Keratinocyte (primary cell): ENCODE results near the gene CDH13. TPM values are rescaled to one million over a fixed set of nuclear protein-coding genes. Genes with fewer than 3 reads are reported as not detected.

ENCODE experiments used
- DNase-seq: peaks from one replicate; pipeline ENCODE4 v3.0.0-alpha.2; 2011; ENCODE audit warnings: low read depth, missing footprints, low spot score
- FAIRE-seq: peaks from 2 replicates; lab custom pipeline; 2011; peaks lifted over from hg19 to GRCh38; lab: Jason Lieb, UNC
- H2AFZ ChIP-seq: 2 replicates; pipeline ENCODE4 v1.6.0; 2012; ENCODE audit warnings: low read length, control low read depth, inconsistent platforms; ENCODE audit not compliant: control insufficient read depth
- H3K27ac ChIP-seq: 2 replicates; pipeline ENCODE4 v1.5.1; 2011; ENCODE audit warnings: low read length; ENCODE audit not compliant: control insufficient read depth, insufficient read depth
- H3K27me3 ChIP-seq: 3 replicates; pipeline ENCODE4 v1.6.0; 2011; ENCODE audit warnings: low read length; ENCODE audit not compliant: control insufficient read depth, insufficient read depth; ENCODE audit errors: extremely low read depth
- H3K36me3 ChIP-seq, 2 experiments: 2 replicates in 1 of 2; 3 replicates in 1 of 2; pipeline ENCODE4 v1.5.1; 2011; ENCODE audit warnings: low read length in 2 of 2, mild to moderate bottlenecking in 1 of 2; ENCODE audit not compliant: control insufficient read depth in 2 of 2, insufficient read depth in 2 of 2; ENCODE audit errors: extremely low read depth in 1 of 2
- H3K4me1 ChIP-seq: 3 replicates; pipeline ENCODE4 v1.5.1; 2011; ENCODE audit warnings: low read length; ENCODE audit not compliant: control insufficient read depth, insufficient read depth; ENCODE audit errors: extremely low read depth
- H3K4me2 ChIP-seq: 3 replicates; pipeline ENCODE4 v1.6.0; 2011; ENCODE audit warnings: low read depth, low read length; ENCODE audit not compliant: control insufficient read depth, insufficient read depth; ENCODE audit errors: extremely low read depth
- H3K4me3 ChIP-seq, 3 experiments: fragments of 200-600 bp in 1 of 3; sonication (generic) in 1 of 3; 2 replicates in 2 of 3; 3 replicates in 1 of 3; pipeline ENCODE4 v1.5.1; 2011 to 2016; ENCODE audit warnings: low read length in 3 of 3, mild to moderate bottlenecking in 3 of 3, control low read depth in 2 of 3, inconsistent platforms in 1 of 3, low read depth in 1 of 3, mixed read lengths in 1 of 3, mixed run types in 1 of 3, moderate library complexity in 1 of 3; ENCODE audit not compliant: control insufficient read depth in 2 of 3, insufficient read depth in 2 of 3; ENCODE audit errors: extremely low read depth in 1 of 3
- H3K79me2 ChIP-seq: 2 replicates; pipeline ENCODE4 v1.6.0; 2012; ENCODE audit warnings: low read length; ENCODE audit not compliant: control insufficient read depth, insufficient read depth
- H3K9ac ChIP-seq: 3 replicates; pipeline ENCODE4 v1.6.0; 2011; ENCODE audit warnings: low read length; ENCODE audit not compliant: control insufficient read depth, insufficient read depth; ENCODE audit errors: extremely low read depth
- H3K9me1 ChIP-seq: 3 replicates; pipeline ENCODE4 v1.6.0; 2011; ENCODE audit warnings: low read length; ENCODE audit not compliant: control insufficient read depth, insufficient read depth; ENCODE audit errors: extremely low read depth
- H3K9me3 ChIP-seq: 2 replicates; pipeline ENCODE4 v1.5.1; 2012; ENCODE audit warnings: low read depth, low read length; ENCODE audit not compliant: control insufficient read depth
- H4K20me1 ChIP-seq: 3 replicates; pipeline ENCODE4 v1.6.0; 2011; ENCODE audit warnings: low read length; ENCODE audit not compliant: control insufficient read depth, insufficient read depth; ENCODE audit errors: extremely low read depth
- CTCF ChIP-seq, 3 experiments: IDR thresholded peaks in 1 of 3; conservative IDR thresholded peaks in 1 of 3; optimal IDR thresholded peaks in 1 of 3; 2 replicates in 2 of 3; 3 replicates in 1 of 3; pipeline versions ENCODE3 to v1.5.1; 2011; ENCODE audit warnings: low read length in 3 of 3, mild to moderate bottlenecking in 3 of 3, moderate library complexity in 2 of 3, control low read depth in 1 of 3, inconsistent platforms in 1 of 3; ENCODE audit not compliant: insufficient read depth in 2 of 3; ENCODE audit errors: extremely low read depth in 1 of 3
- EZH2 ChIP-seq: IDR thresholded peaks from one replicate; pipeline ENCODE4 v1.6.1; 2012; ENCODE audit warnings: inconsistent platforms, mild to moderate bottlenecking, low read length, moderate library complexity
- dilution Hi-C: fragments of 300-500 bp; cut with MboI; formaldehyde crosslinking; loops from one replicate; pipeline ENCODE4 v1.7.0; 2020; ENCODE audit warnings: low sequenced_read_pairs; ENCODE audit not compliant: extremely low pct_ligation_motif_present
- polyA plus RNA-seq, 5 experiments: library from polyadenylated mRNA; depleted of rRNA in 3 of 5; stranded (reverse) in 3 of 5; stranded (forward) in 1 of 5; unstranded in 1 of 5; fragments of >200 nt; gene quantifications; 1 replicate in 1 of 5; 2 replicates in 3 of 5; 3 replicates in 1 of 5; pipeline versions ENCODE4 v1.2.1 to v1.2.3, GENCODE V29; 2011 to 2012; ENCODE audit warnings: missing spikeins in 2 of 5, low read depth in 1 of 5, low replicate concordance in 1 of 5

The CDH13 gene
- polyA plus RNA-seq, 1 donor (not counting 4 experiments of a cell fraction or from before 2014, with no cell fraction given) = 111 TPM

GRCh38 chr16:83271970-83272575, 645.3 kb downstream of the CDH13 start:
- H3K79me2 ChIP-seq = no peaks in the 10 kb centered on the region
- H3K9me1 ChIP-seq = no peaks in the 10 kb centered on the region
- H3K4me1 ChIP-seq = no peaks in the 10 kb centered on the region
- no peak overlapping the region for H3K4me3 ChIP-seq
- H2AFZ ChIP-seq = no peak overlapping the region
- TF ChIP-seq EZH2 (no peak), CTCF (optimal IDR thresholded peaks at IDR 0.05 in 1 of 3, IDR thresholded peaks at IDR 0.05 in 1 of 3, conservative IDR thresholded peaks at IDR 0.05 in 1 of 3; ENCODE audit: extremely low read depth in 1 of 3, insufficient read depth in 2 of 3, low read length in 3 of 3) (no peak)
- FAIRE-seq = no peak
- peaks cover 0 to 1% of the 10 kb centered on the region in 2 experiments for H3K36me3 ChIP-seq
- H3K27ac ChIP-seq = no peak overlapping the region
- dilution Hi-C loops = no loop called here
- no peaks in the 10 kb centered on the region for H4K20me1 ChIP-seq
- H3K9ac ChIP-seq = no peak overlapping the region
- H3K27me3 ChIP-seq = no peaks in the 10 kb centered on the region
- H3K4me2 ChIP-seq = no peak overlapping the region
- no peak for DNase-seq
- H3K9me3 ChIP-seq = no peaks in the 10 kb centered on the region

GRCh38 chr16:83272843-83273242, 646.1 kb downstream of the CDH13 start:
- DNase-seq (no peak), FAIRE-seq (no peak)
- H3K27ac ChIP-seq = no peak overlapping the region
- no peaks in the 10 kb centered on the region for H3K79me2 ChIP-seq
- H4K20me1 ChIP-seq = no peaks in the 10 kb centered on the region
- H3K9me1 ChIP-seq = no peaks in the 10 kb centered on the region
- H3K4me3 ChIP-seq = no peak overlapping the region
- H3K36me3 ChIP-seq = peaks cover 0 to 1% of the 10 kb centered on the region in 2 experiments
- TF ChIP-seq CTCF (optimal IDR thresholded peaks at IDR 0.05 in 1 of 3, IDR thresholded peaks at IDR 0.05 in 1 of 3, conservative IDR thresholded peaks at IDR 0.05 in 1 of 3; ENCODE audit: extremely low read depth in 1 of 3, insufficient read depth in 2 of 3, low read length in 3 of 3) (no peak), EZH2 (no peak)
- no peak overlapping the region for H3K9ac ChIP-seq
- no peaks in the 10 kb centered on the region for H3K4me1 ChIP-seq
- no peak overlapping the region for H3K4me2 ChIP-seq
- H3K27me3 ChIP-seq = no peaks in the 10 kb centered on the region
- H3K9me3 ChIP-seq = no peaks in the 10 kb centered on the region
- H2AFZ ChIP-seq = no peak overlapping the region
- dilution Hi-C loops = no loop called here
